ENCODE measurements around the gene OR6B1.

DNA sequence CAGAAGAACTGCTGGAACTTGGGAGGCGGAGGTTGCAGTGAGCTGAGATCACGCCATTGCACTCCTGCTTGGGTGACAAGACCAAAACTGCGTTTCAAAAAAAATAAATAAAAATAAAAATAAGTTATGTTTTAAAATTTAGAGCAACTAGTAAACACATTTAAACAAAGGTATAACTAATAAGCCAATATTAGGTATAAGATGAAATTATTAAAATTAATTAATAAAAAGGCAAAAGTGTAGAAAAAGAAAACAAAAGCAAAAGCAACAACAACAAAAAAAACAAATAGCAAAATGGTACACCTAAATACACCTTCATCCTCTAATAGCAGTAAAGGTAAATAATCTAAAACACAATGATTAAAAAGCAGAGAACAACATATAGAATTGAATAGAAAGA is 6.2 kb upstream of the OR6B1 start:
- TF ChIP-seq CTCF (optimal IDR thresholded peaks at IDR 0.05 in 1 of 3, IDR thresholded peaks at IDR 0.05 in 1 of 3, conservative IDR thresholded peaks at IDR 0.05 in 1 of 3; ENCODE audit: extremely low read depth in 1 of 3, insufficient read depth in 2 of 3, low read length in 3 of 3): no peak
- TF ChIP-seq EZH2 (IDR thresholded peaks at IDR 0.05; ENCODE audit: low read length): no peak

Measured in keratinocyte (primary cell).